PFSK-1 (cell line): Measurements from ENCODE around the gene DAAM2.

Experiments
- POLR2AphosphoS5 ChIP-seq: IDR thresholded peaks from 2 replicates; pipeline ENCODE4 v1.6.1; 2012; ENCODE audit warnings: low read depth, mild to moderate bottlenecking, control low read depth, low read length, moderate library complexity
- REST ChIP-seq, 2 experiments: IDR thresholded peaks; 2 replicates each; pipeline versions ENCODE4 v1.6.1 to v1.8.0; 2011 to 2012; ENCODE audit warnings: low read depth in 2 of 2, low read length in 2 of 2, control low read depth in 1 of 2, inconsistent platforms in 1 of 2, mild to moderate bottlenecking in 1 of 2, moderate library complexity in 1 of 2; ENCODE audit not compliant: insufficient read depth in 1 of 2
- TAF1 ChIP-seq: IDR thresholded peaks from 2 replicates; pipeline ENCODE4 v1.6.1; 2012; ENCODE audit warnings: low read length, control low read depth, borderline replicate concordance; ENCODE audit not compliant: insufficient read depth

DNA sequence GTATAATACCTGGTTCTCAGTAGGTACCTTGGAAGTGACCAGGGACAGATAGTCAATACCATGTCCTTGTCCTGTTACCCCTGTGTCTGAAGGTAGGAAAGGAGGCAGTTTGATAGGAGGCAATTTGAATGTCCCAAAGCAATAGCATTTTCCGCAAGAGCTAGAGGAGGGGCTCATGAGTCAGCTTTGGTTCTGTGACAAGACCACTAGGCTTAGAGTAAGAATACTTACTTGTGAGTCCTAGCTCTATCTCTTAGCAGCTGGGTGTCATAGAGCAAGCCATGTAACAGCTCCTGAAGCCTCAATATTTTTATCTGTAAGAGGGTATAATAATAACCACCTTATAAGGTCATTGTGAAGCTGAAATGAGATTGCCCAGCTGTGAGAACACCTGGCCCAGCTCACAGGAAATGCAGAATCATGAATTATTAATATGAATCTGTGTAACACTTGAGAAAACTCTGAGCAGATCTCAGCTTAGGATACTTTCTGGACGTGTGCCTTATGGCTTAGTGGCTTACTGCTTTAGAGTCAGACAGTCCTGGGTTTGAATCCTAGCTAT lies 58.6 kb downstream of the DAAM2 start:
- TF ChIP-seq TAF1 (no peak), REST (IDR thresholded peaks at IDR 0.05; ENCODE audit: insufficient read depth in 1 of 2, low read depth in 2 of 2, low read length in 2 of 2) (no peak), POLR2AphosphoS5 (no peak)
